NCI-H146 treated with DMSO at 0.1 percent for 48 hours (cell line): ENCODE measurements around the gene SLC22A6.

Experiments
- DNase-seq: peaks from one replicate; lab custom pipeline; 2025; ENCODE audit not compliant: unreplicated experiment; lab: John Stamatoyannopoulos, UW

Gene SLC22A6

GRCh38 chr11:62933750-62934495, 50.8 kb downstream of the SLC22A6 start:
- DNase-seq, result no peak

GRCh38 chr11:62933285-62933684, 51.5 kb downstream of the SLC22A6 start:
- no peak for DNase-seq

GRCh38 chr11:62931499-62932278, 53.1 kb downstream of the SLC22A6 start:
- no peak for DNase-seq

GRCh38 chr11:62930666-62931065, 54.1 kb downstream of the SLC22A6 start:
- no peak for DNase-seq

GRCh38 chr11:62930157-62930556, 54.6 kb downstream of the SLC22A6 start:
- DNase-seq, result no peak

GRCh38 chr11:62928011-62928410, 56.8 kb downstream of the SLC22A6 start:
- no peak for DNase-seq

- no peak for DNase-seq
Observed at GRCh38 chr11:62926680-62927455, 57.9 kb downstream of the SLC22A6 start.
